Mammary epithelial cell (primary cell): Measurements from ENCODE around the gene LCE7A.

ENCODE experiments used
- CTCF ChIP-seq, 2 donors: IDR thresholded peaks in 1 of 2; conservative IDR thresholded peaks in 1 of 2; 2 replicates each; pipeline ENCODE4 v1.5.1; 2011 to 2012; ENCODE audit warnings: inconsistent platforms in 2 of 2, low read length in 2 of 2, mild to moderate bottlenecking in 2 of 2, control low read depth in 1 of 2, low read depth in 1 of 2; ENCODE audit not compliant: insufficient read depth in 1 of 2; ENCODE audit errors: extremely low read depth in 1 of 2
- EZH2 ChIP-seq: IDR thresholded peaks from 2 replicates; pipeline ENCODE4 v1.6.1; 2012; ENCODE audit warnings: low read length, inconsistent platforms, borderline replicate concordance

GRCh38 chr1:152858062-152858461 is 1.7 kb upstream of the LCE7A start:
- TF ChIP-seq EZH2 (no peak), CTCF (conservative IDR thresholded peaks at IDR 0.05 in 1 of 2, IDR thresholded peaks at IDR 0.05 in 1 of 2; ENCODE audit: extremely low read depth in 1 of 2, insufficient read depth in 1 of 2, low read depth in 1 of 2, low read length in 2 of 2) (no peak)
